ENCODE measurements around the gene LGR4.

DNA sequence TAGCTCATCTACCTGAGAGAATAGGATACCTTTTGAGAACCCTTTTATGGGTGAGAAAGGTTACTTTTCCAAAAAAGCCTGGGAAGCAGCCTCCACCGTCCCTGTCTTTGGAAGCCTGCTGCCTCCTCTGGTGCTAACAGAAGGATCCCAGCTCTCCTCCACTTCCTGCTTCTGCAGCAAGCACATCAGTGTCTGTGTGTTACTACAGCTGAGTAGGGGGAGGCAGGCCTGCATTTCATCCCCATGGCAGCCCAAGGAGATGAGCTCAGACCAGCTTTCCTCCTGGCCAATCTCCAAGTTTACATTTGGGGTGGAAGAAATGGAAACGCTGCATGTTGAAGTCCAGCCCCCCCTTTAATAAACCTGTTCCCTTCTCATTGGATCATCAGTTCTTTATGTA is 102.2 kb downstream of the LGR4 start:
- TF ChIP-seq, protein P1, sequence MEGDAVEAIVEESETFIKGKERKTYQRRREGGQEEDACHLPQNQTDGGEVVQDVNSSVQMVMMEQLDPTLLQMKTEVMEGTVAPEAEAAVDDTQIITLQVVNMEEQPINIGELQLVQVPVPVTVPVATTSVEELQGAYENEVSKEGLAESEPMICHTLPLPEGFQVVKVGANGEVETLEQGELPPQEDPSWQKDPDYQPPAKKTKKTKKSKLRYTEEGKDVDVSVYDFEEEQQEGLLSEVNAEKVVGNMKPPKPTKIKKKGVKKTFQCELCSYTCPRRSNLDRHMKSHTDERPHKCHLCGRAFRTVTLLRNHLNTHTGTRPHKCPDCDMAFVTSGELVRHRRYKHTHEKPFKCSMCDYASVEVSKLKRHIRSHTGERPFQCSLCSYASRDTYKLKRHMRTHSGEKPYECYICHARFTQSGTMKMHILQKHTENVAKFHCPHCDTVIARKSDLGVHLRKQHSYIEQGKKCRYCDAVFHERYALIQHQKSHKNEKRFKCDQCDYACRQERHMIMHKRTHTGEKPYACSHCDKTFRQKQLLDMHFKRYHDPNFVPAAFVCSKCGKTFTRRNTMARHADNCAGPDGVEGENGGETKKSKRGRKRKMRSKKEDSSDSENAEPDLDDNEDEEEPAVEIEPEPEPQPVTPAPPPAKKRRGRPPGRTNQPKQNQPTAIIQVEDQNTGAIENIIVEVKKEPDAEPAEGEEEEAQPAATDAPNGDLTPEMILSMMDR (IDR thresholded peaks at IDR 0.05 in 4 of 5, conservative IDR thresholded peaks at IDR 0.05 in 1 of 5), result no peak
- TF ChIP-seq POLR2A (IDR thresholded peaks at IDR 0.05), result no peak
